Stimulated activated CD8-positive, alpha-beta memory T cell treated with anti-CD3 and anti-CD28 coated beads, Interleukin-12 subunit alpha, Interleukin-12 subunit beta, amount 100 ng/mL, for 4 hours (primary cell): Measurements from ENCODE around the gene LRRC25.
A peak's percentile ranks its signal among the peaks of the same experiment; 100 is the strongest.

Experiments
- DNase-seq: peaks from one replicate; pipeline ENCODE4 v3.0.0-alpha.2; 2020; ENCODE audit warnings: low read depth

LRRC25 gene

DNA sequence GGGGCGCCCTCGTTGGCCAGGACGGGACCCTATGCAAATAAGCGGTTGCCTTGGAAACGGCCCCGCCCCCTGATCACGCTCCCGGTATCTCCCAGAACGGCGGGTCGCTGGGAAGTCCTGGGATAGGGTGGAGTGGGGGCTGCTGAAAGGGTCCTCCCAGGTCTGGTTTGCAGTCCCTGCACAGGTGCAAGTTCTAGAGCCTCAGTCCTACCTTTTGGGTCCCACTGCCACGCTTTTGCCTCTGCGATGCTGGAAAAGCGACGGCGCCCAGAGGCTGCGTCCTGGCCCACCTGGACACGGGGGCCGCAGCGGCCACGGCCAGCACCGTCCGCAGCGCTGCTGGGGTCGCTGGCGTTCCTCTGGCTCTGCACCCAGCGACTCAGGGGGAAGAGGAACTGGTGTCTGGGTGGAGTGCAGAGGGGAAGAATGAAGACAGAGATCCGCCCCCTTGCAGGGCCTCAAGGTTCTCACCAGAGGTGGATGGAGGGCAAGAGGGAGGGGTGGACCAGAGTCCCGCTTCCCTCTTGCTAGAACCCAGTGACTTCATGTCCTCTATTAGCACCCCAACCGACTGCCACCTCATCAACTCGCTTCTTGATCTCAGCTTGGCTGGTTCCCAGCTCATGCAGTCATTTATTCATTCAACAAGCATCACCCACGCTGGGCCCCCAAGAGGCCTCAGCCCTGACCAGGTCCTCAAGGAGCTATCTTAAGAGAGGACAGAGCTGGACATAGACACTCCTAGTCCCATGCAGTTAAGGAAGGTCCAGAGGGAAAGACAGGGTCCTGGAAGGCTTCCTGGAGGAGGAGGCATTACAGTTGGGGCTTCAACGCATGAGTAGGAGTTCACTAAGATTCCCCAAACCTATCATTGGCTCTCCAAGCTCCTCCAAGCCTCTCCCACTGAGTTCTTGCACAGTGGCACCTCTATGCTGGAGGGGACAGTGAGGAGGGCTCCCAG, at the start of gene LRRC25:
TSS of gene LRRC25 (minus strand) at position 381 of the 961 bp plus-strand sequence. CDS start 659 bp downstream, outside the sequence.
- no peak for DNase-seq

DNA sequence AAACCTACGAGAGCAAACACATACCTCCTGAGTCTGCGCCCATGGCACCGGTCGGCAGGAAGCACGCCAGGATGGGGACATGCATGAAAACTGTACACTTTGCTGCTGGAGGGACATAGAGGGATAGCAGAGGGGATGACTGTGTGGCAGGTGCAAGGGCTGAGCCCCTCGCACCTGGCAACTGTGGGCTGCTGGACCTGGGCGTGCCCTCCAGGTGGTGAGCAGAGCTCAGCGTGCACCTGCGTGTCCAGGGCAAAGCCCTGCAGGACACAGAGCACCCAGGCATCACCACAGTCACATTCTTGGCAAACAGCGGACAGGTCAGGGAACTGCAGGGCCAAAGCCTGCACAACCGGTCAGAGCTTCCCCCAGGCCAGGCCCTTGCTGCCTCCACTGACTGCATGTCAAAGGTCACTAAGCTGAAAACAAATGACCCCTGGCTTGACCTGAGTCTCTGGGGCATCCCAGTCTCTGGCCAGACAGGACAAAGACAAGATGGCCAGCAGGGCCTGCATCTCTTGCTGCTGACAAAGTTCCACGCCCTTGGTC, 49.5 kb upstream of the LRRC25 start:
- no peak for DNase-seq

DNA sequence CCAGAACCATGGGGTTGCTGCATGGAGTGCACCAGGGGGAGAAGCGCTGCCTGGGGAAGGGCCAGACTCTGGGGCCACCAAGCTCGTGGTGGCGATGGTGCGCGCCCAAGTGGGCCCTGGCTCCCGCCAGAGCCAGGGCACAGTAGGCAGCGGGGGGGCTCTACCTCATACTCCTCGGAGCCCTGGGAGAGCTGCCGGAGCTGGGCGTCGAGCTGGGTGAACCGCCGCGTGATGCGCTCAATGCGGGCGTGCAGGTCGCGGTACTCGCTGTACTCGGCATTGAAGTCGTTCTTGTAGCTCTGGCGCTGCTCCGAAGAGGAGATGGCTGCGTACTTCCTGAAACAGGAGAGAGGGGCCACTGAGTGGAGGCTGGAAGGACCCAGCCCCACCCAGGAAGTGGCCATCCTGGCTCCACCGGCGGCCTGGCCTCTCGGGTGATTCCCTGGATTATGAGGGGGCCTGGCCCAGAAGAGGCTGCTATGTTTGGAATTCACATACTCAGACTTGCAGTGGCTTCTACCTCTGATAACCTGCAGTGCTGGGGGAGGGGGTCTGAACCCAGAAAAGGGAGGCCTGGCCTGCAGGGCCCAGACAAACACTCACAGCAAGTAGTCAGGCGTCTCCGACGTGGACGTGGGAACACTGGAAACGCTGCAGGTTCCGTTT, 48.9 kb upstream of the LRRC25 start:
- no peak for DNase-seq

DNA sequence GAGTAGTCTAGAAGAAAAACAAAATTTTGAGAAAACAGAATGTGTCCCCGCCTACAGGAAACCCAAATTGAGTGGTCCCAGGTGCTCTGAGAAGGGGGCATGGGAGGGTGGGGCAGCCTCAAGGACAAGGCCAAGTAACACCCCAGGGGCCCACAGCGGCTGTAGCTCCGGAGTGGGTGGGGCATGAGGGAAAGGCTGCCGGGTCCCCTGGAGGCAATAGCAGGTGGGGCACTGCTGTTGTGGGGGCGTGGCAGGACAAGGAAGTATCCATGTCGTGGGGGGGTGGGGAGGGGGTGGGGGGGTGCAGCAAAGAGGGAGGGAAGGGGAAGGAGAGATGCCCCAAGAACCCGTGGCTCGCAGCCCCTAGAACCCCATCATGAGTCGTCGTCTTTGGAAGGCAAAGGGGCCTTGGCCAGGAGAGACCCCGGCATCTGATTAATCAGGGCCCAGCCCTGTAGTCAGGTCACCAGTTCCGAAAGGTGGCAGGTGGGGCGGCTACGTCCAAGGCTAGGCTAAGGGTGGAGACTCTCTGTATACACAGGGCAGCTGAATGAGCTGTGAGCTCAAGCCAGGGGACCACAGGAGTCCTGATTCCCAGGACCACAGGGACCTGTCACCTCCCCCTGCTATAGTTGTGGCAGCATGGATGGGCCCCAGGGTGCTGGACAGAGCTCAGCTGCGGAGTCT, 48.0 kb upstream of the LRRC25 start:
- no peak for DNase-seq

DNA sequence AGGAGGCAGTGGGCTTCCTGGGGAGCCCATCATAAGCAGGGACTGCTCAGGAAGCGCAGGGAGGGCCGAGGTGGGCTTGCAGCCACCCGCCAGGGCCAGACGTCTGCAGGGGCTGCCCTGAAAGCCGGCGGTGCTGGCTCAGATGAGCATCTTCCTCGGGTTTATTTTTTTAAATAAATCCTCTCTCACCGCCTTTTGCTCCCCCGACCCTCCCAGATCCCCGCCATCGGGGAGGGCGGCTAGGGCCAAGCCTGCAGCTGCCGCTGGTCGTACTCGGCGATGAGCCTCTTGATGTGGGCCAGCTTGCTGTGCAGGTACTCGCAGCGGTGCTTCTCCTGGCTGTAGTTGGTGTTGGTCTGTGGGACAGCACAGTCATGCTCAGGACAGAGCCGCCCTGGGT, 47.1 kb upstream of the LRRC25 start:
- no peak for DNase-seq

DNA sequence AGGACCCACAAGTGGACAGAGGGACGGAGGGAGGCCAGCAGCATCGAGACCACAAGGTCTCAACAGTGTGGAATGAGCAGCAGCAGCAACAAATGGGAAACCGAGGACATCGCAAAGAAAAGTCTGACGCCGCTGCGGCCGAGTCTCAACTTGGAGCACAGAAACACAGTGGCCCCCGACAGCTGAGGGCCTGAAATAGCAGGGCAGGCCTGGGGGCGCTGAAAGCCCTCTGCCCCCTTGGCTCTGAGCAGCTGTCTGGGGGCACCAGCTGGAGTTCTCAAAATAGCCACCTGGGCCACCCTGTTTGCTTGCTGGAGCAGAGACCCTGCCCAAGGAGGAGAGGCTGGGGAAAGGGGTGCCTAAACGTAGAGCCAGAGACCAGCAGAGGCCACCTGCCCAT, 46.4 kb upstream of the LRRC25 start:
- no peak for DNase-seq

DNA sequence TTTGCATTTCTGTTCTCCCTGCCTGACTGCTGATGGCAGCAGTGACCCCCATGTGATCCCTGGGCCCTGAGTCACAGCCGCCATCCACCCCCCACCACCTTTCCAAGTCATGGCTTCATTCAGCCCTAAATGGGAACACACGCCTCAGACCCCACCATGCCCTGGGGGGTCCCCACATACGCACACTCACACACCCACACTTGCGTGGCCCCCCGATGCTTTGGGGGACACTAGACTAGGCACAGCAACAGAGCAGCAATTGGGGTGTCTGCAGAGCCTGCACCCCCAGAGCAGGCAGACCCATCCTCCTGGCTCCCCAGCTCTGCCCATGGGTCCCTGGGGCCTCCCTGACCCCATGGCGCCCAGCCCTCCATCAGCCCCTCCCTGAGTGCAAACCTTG, 46.0 kb upstream of the LRRC25 start:
- no peak for DNase-seq

DNA sequence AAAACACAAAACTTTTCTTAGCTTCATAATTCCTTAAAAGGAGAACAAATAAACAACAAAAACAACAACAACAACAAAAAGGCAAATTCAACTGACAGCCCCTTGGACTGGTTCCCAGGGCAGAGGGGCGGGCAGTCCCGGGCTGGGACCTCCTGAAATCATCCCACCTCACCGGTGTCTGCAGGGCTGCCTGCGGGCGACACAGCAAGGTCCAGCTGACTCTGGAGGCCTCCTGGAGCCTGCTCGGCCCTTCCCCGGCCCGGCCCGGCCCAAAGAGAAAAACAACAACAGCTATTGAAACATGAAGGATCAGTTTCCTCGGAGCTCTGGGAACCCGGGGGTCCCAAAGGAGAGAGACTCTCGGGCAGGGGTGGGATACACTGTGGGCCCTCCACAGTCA, 45.5 kb upstream of the LRRC25 start:
- no peak for DNase-seq

DNA sequence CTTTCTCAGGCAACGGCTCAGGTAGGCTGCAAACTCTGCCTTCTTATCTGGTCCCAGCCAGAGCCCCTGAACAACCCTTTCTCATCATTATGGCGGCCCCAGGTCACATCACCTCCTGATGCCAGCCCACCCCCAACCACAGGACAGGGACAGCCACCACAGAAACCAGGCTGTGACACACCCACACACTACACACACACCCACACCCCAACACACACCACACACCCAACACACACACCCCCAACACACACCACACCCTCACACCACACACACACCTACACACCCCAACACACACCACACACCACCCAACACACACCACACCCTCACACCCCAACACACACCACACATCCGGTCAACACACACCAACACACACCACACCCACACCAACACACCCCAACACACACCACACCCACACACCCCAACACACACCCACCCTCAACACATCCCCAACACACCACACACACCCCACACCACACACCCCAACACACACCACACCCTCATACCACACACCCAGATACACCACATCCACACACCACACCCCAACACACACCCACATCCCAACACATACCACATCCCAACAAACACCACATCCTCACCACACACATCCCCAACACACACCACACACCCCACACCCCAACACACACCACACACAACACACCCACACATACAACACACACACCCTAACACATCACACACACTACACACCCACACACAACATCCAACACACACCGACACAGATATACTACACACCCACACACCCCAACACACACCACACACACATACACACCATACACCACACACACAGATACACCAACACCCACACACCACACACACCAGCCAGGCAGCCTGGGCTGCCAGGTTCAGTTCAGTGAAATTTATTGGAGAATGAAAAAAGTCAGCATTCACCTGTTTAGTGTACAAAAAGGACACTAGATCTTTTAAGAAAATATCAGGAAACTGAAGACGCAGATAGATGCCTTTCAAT, 44.7 kb upstream of the LRRC25 start:
- no peak for DNase-seq

DNA sequence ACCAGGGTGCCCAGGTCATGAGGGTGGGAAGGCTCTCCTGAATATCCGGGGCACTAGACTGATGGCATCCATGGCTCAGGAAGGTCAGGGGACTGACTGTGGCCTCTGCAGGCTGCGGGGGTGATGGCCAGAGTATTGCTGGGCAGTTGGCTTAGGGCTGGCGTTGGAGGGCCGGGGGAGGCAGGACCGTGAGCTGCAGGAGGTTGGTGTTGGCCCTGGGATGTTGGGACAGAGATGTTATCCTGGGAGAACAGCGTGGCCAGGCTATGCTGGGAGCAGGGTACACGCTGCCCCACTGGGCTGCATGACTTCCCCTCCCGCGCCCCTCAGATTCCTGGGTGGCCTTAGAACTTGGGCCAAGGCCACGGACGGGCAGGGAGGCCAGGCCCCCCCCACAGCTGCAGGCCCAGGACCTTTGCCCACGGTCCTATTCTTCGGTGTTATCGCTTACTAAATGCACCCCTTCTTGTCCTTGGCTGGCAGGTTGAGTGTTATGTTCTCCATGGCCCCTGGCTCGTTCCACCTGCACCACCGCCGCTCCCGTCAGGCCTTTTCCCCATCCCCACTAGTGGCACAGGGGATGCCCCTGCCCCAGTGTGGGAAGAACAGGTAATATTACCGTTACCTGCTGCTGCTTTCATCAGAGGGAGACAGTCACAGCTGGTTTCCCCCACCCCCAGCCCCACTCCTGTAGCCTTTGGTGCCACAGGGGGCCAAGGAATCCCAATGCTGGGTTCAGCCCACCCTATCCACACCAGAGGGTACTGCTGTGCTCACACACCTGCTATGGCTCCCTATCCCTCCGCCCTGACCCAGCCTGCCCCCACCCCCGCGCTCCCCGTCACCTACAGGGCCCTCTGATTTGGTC, 43.7 kb upstream of the LRRC25 start:
- no peak for DNase-seq

DNA sequence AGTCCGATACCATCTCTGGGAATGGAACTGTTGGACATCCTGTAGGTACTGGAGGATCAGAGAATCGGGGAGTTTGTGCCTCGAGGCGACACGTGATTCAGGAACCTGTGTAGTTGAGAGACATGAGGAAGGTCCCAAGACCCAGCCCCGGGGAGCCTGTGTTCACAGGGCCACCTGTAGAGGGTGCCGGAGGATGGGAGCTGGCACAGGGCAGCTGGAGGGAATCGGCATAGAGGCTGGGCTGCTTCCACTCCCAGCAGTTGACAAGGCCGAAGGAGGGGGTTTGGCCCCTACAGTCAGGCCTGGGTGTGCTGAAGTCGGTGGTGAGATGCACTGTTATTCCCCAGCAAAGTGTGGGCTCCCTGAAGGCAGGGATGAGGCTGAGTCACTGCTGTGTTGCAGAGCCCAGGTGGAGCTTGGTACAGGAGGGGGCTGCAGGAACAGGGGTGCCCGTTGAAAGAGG, 43.0 kb upstream of the LRRC25 start:
- no peak for DNase-seq

DNA sequence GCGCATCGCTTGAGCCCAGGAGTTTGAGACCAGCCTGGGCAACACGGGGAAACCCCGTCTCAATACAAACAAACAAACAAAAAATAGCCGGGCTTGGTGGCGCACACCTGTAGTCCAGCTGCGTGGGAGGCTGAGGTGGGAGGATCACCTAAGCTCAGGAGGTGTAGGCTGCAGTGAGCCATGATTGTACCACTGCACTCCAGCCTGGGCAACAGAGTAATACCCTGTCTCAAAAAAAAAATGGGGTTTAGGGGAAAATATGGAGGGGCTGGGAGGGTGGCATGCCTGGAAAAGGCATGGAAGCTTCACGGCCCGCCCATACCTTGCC, 42.5 kb upstream of the LRRC25 start:
- DNase-seq, result no peak

DNA sequence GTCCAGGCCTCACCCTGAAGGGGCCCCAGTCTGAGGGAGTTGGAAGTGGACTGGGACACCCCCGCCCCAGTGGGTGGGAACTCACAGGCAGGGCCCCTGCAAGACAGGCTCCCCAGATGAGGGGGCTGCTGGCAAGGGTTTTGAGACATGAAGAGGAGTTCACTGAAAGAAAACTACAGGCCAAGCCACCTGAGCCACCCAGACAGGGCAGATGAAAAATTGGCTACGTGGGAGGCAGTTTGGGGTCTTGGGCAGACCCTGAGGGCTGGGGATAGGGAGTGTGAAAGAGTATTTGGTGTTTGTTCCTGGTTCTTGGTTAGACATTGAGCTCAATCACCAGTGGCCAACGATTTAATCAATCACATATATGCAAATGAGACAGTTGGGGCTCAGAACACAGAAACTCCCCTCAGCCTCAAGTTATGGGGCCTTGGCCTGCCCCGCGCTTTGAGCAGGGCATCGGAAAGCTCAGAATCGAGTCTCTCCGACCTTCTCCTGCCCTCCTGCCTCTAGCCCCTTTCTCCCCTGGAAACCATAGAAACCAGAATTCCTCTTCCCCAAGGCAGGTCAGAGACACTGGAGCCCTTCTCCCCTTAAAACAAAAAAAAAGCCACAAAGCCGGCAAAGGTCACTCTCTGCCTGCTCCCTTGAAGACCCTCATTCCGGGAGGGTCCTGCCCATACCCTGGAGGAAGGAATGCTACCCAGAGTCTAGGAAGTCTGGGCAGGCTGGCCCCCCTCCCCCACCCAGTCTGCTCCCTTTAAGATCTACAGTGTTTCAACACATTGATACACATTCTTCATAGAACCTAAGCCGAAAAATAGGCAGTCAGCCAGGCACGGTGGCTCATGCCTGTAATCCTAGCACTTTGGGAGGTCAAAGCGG, 41.8 kb upstream of the LRRC25 start:
- DNase-seq, result no peak

DNA sequence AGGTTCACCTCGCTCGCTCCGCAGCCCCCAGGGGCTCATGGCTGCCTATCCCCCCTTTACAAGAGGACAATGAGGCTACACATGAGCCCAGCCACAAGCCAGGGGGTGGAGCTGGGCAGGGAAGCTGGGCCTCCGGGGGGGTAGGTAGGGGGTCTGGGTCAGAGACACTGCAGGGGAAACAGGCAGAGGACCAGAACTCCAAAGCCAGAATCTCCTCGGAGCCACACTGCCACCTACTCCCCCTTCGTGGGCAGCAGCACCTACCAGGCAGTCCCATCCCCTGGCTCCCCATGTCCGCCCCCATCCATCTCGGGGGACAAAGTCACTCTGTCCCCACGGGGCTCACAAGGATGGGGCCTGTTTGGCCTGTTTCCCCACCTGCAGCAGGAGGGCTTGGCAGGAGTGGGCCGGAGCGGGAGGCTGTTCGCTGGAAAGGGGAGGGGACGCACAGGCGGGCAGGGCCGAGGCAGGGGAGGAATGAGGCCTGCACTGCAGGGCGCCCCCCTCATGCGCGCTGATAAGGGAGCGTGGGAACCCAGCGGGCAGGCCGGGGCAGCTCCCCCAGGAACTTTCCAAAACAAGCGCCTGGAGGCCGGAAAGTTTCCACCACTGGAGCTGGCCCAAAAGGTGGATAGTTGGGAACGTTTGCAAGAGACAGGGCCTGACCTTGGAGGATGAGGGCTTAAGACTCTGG, 41.1 kb upstream of the LRRC25 start:
- no peak for DNase-seq

DNA sequence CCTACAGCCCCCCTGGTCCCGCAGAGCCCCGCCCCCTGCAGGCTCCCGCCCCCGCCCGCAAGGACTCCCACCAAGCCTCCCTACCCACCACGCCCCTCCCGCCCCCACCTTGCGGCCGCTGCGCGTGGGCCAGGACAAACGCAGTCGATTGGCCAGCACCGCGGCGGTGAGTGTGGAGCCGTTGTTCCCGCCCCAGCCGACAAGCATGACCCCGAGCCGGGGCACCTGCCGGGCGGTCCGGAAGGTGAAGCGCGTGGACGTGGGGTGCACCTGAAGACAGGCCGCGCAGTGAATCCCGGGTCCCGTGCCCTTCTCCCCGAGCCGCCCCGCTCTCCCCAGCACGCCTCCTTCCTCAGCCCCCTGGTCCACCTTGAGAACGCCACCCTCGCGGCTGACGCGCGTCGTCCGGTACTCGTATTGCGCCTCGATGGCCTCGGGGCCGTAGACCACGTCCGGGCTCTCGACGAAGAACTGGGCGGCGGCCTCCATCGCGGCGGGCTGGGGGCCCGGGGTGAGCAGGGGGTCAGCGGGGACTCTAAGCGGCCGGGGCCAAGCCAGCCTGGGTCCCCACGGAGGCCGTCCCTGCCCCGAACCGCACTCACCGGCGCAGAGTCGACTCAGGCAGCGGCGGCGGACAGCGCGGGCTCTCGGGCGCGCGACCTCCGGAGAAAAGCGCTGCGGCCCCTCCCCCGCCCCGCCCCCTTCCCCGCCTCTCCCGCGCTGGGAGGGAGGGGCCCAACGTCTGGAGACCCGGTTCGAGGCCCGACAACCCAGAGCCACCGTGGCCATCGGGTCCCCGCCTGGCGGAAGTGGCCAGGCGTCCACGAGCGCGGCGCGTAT, 40.3 kb upstream of the LRRC25 start, which contains the start of gene ISYNA1:
TSS of gene ISYNA1 (minus strand) at position 643 of the 840 bp plus-strand sequence. CDS start at position 489, 154 bp downstream.
- peak; percentile 61 for DNase-seq

DNA sequence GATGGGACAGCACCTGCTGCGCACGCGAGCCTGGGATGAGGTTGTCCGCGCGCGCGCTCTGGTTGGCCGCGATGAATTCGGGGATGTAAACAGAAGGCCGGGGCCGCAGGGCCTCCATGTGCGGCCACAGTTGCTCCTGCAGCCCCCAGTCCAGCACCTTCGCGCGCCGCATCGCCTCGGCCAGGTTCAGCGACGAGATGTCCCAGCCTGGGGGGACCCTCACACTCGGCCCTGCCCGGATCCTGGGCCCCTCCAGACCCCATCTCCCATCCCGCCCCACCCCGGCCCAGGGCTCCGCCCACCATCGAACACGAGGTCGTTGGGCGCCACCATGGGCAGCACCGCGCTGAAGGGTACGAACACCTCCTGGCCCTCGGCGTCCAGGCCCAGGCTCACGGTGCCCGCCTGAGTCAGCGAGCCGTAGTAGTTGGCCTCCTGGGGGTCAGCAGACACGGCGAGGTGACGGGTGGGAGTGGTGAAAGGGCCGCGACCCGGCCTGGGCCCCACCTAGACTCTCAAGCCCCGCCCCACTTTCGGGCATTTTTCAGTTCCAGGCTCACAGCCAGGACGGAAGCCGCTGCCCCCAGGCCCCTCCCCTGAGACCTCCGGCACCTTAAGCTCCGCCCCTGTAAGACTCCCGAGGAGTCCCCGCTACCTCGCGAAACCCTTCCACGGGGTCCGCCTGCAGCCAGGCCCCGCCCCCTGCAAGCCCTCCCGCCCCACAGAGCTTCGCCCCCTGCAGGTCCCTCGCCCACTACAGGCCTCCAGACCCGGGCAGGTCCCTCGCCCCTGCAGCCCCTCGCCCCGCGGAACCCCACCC, 39.5 kb upstream of the LRRC25 start:
- DNase-seq, result peak; percentile 75
